Iris pigment epithelial cell (primary cell): ENCODE measurements around the gene MAP1B.

ENCODE experiments used
- DNase-seq: peaks from one replicate; pipeline ENCODE4 v3.0.0-alpha.2; 2011; ENCODE audit warnings: low read depth

The MAP1B gene

DNA sequence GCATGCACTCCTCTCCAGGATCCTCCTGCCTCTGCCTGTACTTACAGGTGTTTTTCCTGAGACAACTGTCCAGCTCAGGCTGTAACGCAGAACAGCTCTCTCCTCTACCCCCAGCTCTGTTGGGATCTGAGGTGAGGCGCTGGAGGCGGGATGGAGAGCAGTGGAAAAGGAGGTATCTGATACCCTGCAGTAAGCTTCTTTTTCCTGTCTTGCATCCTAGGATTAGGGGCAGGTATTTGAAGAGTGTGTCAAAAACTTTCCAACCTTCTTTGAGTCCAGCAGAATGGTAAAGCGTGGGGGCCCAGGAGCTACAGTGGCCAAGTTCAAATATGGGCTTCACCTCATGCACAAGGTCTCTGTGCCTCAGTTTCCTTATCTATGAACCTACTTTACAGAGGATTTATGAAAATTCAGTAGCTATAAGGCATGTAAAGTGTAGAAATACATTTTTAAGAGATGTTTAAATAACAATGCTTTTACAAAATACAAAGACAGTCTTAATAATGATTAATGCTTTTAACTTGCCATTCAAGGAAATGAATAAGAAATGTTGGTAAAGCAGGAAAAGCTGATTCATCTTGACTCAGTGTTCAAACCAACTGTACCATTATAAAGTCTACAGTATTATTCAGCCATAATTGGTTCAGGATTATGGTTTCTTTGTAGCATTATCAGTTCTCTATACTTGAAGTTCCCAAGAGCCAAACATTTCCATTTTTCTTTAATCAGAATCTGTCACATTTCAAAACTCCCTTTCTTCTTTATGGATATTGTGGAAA is 26.1 kb downstream of the MAP1B start:
- DNase-seq = peak; percentile 79

DNA sequence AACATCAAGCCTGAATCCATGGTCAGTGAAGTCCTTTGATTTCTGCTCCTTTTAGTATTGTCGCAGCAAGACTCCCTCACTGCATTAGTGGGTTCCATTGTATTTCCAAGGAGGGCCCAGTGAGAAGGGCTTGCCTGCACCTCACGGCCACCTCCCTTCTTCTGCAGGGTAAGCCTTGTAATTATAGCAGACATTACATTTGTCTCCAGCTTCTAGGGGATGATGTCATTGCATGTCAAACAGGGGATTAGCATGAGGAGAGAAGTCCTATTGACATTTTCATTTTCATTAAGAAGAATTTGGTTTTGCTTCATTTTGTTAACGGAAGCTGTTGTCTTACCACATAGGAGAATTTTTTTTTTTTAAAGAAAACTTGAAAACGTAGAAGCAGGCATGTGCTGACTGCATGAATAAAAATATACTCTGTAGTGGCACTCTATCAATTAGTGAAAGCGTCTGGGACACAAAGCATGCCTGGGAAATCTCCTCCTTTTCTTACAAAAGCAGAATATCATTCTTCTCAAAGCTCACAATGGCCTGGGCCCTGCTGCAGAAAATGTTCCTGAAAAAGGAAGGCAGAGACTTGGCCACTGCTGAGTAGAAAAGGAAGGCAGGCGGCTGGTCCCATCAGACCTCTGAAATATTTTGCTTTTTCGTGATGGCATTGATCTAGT is 27.1 kb downstream of the MAP1B start:
- DNase-seq = peak; percentile 79

DNA sequence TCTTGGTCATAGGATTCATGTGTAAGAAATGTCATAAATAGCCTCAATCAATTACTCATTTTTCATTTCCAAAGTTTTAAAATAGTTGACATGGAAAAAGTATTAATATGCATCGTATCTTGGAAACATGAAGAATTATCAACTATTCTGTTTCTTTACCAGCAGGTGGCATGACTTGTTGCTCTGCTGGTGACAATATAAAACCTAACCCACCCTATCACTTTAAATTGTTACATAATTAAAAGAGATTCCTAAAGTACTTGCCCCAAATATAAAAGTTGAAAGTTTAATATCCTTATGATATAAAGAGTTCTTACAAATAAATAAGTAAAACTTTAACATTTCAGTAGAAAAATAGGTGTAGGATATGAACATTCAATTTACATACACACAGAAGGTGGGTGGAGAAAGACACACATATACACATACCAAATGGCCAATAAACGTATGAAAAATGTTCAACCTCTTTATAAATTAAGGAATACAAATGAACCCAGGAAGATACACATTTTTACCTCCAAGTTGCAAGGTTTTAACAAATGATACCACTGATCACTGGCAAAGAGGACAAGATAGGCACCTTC is 30.6 kb downstream of the MAP1B start:
- no peak for DNase-seq

DNA sequence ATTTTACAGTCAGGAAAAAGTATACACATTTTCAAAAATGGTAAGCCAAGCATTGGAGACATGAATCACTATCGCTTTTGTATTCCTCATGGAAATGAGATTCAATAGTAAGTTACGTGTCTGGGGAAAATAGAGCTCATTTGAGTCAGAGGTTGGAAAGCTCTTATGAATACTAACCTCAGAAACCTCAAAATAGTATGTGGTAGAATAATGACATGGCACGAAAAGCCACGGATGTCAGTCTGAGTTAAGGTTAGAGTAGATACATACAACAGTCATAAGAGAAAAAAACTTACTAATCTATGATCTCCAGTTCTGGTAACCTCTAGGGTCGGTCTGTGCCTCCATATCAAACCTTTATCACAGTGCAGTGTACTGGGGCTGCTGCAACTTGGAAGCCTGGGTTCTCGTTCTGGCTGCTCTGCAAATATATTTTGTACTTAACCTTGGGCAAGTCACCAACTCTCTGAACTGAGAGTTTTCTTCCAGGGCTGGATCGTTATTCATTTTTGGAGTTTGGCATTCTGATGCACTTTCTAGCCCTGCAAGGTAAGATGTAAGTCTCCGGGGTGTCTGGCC is 31.8 kb downstream of the MAP1B start:
- DNase-seq = peak; percentile 96

DNA sequence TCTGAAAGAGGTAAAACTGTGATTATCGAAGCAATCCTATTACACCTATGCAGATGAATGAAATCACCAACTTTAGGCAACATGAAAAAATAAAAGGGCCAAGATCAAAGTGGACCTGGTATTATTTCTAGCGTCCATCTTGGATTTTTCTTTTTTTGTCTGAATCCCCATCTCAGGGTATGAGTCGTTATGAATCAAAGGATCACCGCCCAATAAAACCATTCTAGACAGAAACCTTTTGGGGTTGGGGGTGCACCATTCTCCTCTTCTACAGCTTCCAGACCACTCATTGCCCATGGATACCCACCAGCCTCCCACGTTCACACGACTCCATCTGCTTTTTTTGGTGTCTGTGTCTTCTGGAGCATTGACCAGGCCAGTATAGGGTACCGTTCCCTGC is 33.4 kb downstream of the MAP1B start:
- no peak for DNase-seq

DNA sequence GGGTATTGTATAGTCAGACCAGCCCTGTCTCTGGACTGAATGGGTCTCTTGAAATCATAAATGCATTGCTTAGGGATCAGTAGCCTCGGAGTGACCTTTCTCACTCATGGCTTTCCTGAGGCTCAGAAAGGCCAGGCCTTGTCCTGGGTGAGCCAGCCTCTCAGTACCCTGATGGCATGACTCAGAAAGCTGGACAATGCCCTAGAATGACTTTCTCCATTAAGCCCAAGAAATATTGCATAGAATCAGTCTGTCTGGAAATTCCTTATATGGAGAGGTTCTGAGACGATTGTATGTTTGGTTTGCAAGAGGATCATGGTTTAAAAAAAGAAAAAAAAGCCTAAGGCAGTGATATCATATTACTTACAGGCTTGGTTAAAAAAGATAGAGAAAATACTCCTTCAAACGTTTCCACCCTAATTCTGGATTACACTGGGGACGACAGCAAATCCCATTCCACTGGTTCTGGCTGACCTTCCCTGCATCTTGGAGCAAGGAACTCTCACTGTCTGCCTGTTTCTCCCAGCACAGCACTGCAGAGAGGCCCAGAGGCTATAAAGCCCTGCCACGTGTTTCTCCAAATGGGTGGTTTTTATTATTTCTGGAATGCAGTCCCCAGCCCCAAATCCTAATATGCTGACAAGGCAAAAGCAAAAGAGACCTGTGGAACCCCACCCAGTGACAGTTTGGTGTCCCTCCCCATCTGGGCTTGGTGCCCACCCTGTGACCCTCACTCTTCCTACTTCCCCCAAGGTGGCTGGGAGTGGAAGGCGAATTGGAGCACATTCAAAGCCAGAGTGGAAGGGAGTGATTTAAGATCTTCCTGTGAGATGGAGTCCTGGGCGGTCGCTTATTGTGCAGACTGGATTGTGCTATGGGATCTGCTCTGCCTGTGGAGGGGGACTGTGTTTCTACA is 34.4 kb downstream of the MAP1B start:
- DNase-seq = peak; percentile 95

DNA sequence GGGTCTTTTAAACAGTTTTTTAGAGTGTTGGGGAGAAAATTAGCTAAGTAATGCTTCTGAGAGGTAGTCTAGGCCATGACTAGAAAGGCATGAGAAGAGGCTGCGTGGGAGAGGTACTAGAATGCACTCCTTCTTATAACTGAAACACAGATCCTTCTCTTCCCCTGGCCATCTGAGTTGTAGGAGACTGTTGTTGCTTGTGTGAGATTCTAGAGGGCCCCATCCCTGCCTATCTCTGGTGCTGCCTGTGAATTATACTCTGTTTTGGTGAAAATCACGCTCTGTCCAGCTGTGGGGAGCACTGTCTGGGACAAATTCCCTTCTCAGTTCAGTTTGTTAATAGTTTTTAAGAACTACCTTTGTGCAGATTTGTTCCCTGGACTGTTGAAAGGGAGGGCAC is 37.5 kb downstream of the MAP1B start:
- DNase-seq = no peak

DNA sequence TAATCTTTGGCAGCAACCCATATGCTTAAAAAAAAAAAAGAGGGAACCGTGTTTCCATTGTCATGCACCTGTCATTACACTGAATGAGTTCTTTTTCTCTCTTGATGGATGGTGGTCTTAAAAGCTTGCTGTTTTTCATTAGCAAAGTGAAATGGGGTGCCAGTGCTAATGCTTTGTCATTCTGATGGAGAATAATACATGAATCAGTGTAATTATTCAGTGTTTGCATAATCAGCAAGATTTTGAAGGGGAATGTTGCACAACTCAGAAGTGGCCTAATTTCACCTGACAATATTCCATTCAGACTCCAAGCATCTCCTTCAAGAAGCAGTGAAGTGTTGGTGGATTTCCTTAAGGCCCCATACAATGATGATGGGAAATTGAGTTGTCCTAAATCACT is 38.1 kb downstream of the MAP1B start:
- DNase-seq = no peak

DNA sequence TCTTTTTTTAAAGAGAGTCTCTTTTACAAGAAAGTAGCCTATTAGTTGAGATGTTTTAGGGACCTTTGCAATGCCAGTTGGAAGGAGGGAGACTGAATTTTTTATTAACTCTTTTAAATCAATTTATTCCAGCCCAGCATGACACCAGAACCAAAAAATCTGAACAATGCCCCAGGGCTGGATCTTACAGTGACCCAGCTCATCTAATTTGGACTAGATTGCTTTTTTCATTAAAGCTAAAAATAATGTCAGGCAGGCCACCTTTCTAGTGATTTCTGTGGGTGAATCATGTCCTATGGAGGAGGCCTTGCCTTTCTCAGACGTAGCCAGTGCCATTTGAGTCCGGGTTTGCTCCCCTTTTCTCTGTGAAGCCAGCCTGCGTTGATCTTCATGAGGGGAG is 38.8 kb downstream of the MAP1B start:
- no peak for DNase-seq

DNA sequence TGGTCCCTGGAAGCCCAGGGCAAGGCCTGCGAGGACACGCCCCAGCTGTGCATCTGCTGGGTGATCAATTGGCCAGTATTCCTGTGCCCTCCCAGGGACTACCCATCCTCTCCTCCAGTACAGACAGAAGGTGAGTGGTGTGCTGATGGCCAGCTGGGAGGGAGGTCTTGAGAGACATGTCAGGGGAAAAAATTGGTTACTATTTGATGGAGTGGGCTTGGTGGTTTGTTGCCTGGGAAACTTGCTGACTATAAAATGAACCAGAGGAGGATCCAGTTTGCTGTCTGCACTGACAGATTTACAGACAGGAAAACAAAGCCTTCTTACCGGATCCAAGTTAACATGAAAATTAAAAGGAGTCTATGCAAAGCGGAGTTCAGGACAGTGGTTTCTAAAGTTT is 40.3 kb downstream of the MAP1B start:
- no peak for DNase-seq

DNA sequence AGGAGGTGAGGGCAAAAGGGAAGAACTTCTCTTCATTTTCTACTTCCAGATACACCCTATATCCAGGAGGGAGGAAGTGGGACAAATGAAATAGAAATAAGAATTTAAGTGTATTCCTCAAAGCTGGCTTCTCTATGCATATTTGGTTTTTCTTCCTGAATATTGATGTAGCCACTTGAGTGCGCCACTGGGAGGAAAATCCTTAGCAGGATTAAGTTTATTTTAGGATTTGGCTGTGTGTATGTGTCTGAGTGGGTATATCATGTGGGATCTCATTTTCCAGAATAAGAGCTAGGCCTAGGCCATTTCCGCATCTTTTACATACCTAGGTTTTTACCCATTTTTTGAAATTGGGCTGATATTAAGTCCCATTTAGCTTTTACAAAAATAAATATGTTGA is 42.5 kb downstream of the MAP1B start:
- no peak for DNase-seq

DNA sequence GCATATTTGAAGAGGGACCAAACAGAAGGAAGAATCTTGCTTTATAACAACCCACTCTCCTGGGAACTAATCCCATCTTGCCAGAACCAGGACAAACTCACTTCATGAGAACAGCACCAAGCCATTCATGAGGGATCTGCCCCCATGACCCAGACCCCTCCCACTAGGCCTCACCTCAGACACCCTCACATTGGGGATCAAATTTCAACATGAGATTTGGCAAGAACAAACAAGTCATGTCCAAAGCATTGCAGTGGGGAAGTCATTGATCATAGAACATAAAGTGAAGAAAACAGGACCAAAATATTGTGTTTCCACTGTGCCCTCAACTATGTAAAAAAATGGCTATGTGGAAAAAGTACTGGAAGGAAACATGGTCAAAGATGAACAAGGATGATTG is 43.9 kb downstream of the MAP1B start:
- peak; percentile 56 for DNase-seq

DNA sequence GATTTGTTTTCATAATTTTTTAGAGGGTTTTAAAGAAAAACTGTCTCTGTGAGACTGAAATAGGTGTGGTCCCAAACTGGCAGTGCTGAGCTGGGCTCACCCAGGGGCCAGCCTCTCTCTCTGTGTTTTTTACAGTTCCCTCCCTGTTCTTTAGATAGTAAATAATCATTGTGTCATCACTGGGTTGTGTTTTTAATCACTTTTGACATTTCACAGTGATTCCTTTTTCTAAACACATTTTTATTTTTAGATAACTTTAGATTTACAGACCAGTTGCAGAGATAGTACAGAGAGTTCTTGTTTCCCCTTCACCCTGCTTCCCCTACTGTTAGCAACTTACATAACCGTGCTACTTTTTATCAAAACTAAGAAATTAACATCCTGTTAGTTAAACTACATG is 44.4 kb downstream of the MAP1B start:
- DNase-seq = no peak

DNA sequence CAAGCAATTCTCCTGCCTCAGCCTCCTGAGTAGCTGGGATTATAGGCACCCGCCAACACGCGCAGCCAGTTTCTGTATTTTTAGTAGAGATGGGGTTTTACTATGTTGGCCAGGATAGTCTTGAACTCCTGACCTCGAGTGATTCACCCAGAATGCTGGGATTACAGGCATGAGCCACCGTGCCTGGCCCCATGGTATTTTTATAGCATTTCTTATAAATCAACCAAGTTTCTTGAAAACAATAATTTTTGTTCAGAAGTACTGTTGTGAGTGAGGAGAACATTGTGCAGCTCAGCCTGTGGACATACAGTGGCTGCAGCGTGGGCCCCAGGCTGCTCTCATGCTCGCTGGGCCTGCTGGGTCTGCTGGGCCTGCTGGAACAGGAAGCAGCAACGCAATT is 45.3 kb downstream of the MAP1B start:
- peak; percentile 79 for DNase-seq

DNA sequence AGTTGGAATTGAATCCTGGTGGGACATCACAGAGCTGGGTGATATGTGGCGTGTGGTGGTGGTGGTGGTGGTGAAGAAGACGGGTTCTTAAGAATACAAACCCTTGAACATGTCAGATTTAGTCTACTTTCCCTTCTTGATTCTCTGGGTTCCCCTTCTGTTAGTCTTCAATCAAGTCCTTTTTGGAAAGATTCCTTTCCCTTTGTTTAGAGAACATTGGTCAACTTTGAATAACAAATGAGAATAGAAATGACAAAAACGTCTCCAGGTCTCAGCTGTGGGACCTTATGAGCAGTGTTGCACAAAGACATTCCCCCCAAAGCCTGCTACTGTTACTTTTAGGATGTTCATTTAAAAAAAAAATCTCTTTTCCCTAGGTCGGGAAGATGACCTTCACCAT is 46.3 kb downstream of the MAP1B start:
- no peak for DNase-seq

DNA sequence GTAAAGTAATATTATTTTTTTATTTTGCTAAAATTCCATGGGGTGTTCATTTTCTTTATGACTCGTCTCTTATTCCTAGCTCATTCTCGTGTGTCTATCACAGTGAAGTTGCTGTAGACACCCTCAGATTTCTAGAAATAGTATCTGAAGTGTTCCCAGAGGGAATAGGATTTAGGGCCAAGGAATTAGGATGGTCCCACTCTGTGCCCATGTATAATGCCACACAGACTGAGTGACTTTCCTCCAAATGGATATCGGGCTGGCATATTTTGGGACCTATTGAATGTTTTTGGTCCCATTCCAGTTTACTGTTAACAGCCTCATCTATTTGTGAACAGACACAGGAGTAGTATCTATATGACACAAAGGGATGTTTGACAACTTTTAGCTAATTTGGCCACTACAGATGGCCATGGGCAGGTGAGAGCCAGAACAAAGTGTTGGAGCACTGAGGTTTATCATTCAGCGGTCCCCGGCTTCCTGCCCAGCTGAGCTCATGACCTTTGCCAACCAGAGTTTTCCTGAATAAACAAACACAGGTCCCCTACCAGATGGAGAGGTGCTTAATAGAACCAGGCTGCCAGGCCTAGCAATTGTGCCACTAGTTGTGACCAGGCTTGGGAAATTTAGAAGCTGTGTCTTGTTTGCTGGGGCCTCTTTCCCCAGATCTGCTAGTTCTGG is 46.9 kb downstream of the MAP1B start:
- no peak for DNase-seq

DNA sequence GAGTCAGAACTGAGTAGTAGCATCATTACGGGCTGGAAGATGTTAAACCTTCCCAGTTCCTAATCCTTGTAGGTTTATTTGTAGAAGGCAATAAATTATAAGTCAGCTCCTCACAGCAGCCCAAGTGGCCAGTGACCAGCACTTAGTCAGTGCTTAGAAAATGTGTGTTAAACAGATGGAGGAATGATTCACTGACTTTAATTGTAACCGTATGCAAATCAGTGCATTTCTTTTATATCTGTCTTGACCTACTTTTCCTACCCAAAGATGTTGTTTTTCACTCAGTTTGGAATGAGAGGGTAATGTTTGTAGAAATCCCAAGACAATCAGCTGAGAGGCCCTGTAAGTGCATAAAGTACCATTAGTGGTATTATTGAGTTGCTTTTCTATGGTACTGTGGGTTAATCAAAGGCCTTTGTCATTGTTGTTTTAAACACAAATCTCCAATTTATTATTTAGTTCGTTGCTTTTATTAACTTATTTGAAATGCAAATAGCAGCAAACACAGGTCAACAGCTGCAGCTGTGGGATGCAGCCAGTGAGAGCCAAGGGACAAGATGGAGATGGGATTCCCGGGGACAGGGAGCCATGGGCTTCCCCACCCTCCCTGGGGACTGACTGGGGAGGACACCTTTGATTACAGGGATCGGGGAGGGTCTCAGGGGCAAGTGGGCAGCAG is 49.8 kb downstream of the MAP1B start:
- peak; percentile 91 for DNase-seq

DNA sequence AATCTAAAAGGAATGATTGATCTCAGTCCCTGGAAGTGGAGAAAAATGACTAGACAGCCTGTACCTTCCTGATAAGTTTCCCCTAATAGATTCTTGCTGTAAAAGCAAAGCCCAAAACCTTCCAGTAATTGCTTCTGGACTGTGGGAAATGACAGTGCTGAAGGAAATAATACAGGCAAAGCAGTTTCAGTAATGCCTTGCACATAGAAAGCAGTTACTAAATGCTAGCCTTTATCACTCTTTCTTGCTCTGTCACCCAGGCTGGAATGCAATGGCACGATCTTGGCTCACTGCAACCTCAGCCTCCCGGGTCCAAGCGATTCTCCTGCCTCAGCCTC is 50.3 kb downstream of the MAP1B start:
- DNase-seq = no peak

DNA sequence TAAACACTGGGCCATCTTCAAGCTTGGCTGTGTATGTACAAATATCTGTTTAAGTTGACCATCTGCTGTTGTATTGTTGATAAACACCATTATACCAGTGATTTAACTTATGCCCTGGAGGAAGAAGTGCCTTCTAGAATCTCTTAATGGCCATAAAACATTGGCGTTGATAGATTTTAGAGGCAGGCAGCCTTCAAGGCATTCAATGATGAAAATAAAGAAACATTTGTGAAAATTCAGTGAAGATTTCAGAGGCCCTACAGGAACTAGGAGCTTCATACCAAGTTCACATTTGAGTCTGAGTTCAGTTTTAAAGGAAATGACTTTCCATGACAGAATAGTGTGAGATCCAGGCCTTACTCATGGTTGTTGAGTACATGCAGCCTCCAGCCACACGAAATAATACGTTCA is 52.2 kb downstream of the MAP1B start:
- DNase-seq = peak; percentile 52

DNA sequence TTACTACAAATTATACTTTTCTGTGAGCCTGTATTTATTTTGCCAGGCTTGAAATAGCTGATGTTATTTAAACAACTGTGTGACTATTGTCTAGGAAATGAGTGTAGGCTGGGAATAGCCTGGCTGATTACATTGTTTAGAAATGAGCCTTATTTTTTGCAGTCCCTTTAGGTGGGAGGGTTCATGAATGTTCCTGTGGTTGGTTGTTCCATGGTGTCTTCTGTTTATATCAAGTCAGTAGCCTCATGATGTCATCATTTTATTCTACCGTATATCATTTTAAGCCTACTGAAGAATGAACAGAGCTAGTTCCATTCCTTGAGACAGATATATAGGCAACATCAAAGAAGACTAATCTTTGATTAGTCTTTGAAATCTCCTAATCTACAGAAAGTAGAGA is 53.1 kb downstream of the MAP1B start:
- peak; percentile 93 for DNase-seq

DNA sequence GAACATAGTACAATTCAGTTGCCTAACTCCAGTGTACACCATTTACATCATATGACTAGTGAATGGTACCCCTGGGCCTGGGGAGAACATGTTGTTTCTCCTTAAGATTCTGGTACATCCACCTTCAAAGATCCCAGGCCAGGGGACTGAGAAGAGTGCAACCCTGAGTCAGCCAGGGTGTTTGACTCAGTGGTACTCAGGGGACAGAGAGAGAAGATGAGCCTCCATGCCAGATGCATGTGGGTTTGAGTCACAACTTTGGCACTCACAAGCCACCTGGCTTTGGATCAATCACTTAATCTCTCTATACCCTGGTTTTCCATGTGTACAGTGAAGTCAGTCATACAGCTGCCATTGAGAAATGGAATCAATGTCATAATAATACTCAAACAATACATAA is 53.7 kb downstream of the MAP1B start:
- peak; percentile 52 for DNase-seq
